ENCODE data around the gene NPPB.

Gene NPPB

GRCh38 chr1:11888206-11888876 lies 29.6 kb upstream of the NPPB start:
- H3K9me3 Mint-ChIP-seq: no peaks in the 10 kb centered on the region
- H3K4me3 Mint-ChIP-seq: no peak overlapping the region
- no peak overlapping the region for H3K27ac Mint-ChIP-seq
- no peaks in the 10 kb centered on the region for H3K4me1 Mint-ChIP-seq
- ATAC-seq: no peak
- H3K27me3 Mint-ChIP-seq: peaks cover 5% of the 10 kb centered on the region
- no peaks in the 10 kb centered on the region for H3K36me3 Mint-ChIP-seq

- H3K36me3 Mint-ChIP-seq: no peaks in the 10 kb centered on the region
- no peak overlapping the region for H3K4me3 Mint-ChIP-seq
- H3K9me3 Mint-ChIP-seq: no peaks in the 10 kb centered on the region
- no peak overlapping the region for H3K27ac Mint-ChIP-seq
- no peaks in the 10 kb centered on the region for H3K4me1 Mint-ChIP-seq
- H3K27me3 Mint-ChIP-seq: peaks cover 12% of the 10 kb centered on the region
- ATAC-seq: no peak
These were observed 28.9 kb upstream of the NPPB start for GRCh38 chr1:11887666-11888007.

GRCh38 chr1:11886986-11887665 lies 28.4 kb upstream of the NPPB start:
- no peaks in the 10 kb centered on the region for H3K9me3 Mint-ChIP-seq
- H3K36me3 Mint-ChIP-seq: no peaks in the 10 kb centered on the region
- no peak for ATAC-seq
- no peaks in the 10 kb centered on the region for H3K4me1 Mint-ChIP-seq
- no peak overlapping the region for H3K27ac Mint-ChIP-seq
- peaks cover 17% of the 10 kb centered on the region for H3K27me3 Mint-ChIP-seq
- H3K4me3 Mint-ChIP-seq: no peak overlapping the region

GRCh38 chr1:11885916-11886315 lies 27.2 kb upstream of the NPPB start:
- H3K27me3 Mint-ChIP-seq: peaks cover 28% of the 10 kb centered on the region

GRCh38 chr1:11882814-11883538 lies 24.2 kb upstream of the NPPB start:
- no peak for ATAC-seq
- H3K36me3 Mint-ChIP-seq: no peaks in the 10 kb centered on the region
- no peaks in the 10 kb centered on the region for H3K4me1 Mint-ChIP-seq
- no peak overlapping the region for H3K27ac Mint-ChIP-seq
- H3K4me3 Mint-ChIP-seq: no peak overlapping the region
- no peaks in the 10 kb centered on the region for H3K9me3 Mint-ChIP-seq
- H3K27me3 Mint-ChIP-seq: peaks cover 45% of the 10 kb centered on the region

More at GRCh38 chr1:11885916-11886315, 27.2 kb upstream of the NPPB start:
- Mint-ChIP-seq H3K4me1 (no peaks in the 10 kb centered on the region), H3K36me3 (no peaks in the 10 kb centered on the region), H3K27ac (no peak overlapping the region), H3K4me3 (no peak overlapping the region), H3K9me3 (no peaks in the 10 kb centered on the region)
- ATAC-seq: no peak

GRCh38 chr1:11881749-11882441 lies 23.1 kb upstream of the NPPB start:
- peaks cover 51% of the 10 kb centered on the region for H3K27me3 Mint-ChIP-seq
- no peak overlapping the region for H3K4me3 Mint-ChIP-seq
- no peak overlapping the region for H3K27ac Mint-ChIP-seq

GRCh38 chr1:11880911-11881748 lies 22.4 kb upstream of the NPPB start:
- Mint-ChIP-seq H3K36me3 (no peaks in the 10 kb centered on the region), H3K9me3 (no peaks in the 10 kb centered on the region), H3K4me3 (no peak overlapping the region), H3K4me1 (no peaks in the 10 kb centered on the region), H3K27me3 (peaks cover 58% of the 10 kb centered on the region), H3K27ac (no peak overlapping the region)
- ATAC-seq: no peak

More at GRCh38 chr1:11881749-11882441, 23.1 kb upstream of the NPPB start:
- no peaks in the 10 kb centered on the region for H3K9me3 Mint-ChIP-seq
- no peak for ATAC-seq
- H3K36me3 Mint-ChIP-seq: no peaks in the 10 kb centered on the region
- no peaks in the 10 kb centered on the region for H3K4me1 Mint-ChIP-seq

- peak; percentile 13 for ATAC-seq
- no peaks in the 10 kb centered on the region for H3K36me3 Mint-ChIP-seq
- no peaks in the 10 kb centered on the region for H3K9me3 Mint-ChIP-seq
- no peak overlapping the region for H3K4me3 Mint-ChIP-seq
- H3K27me3 Mint-ChIP-seq: peaks cover 68% of the 10 kb centered on the region
- no peaks in the 10 kb centered on the region for H3K4me1 Mint-ChIP-seq
- H3K27ac Mint-ChIP-seq: no peak overlapping the region
These were observed 21.4 kb upstream of the NPPB start for GRCh38 chr1:11880181-11880575.

GRCh38 chr1:11879311-11880180 lies 20.8 kb upstream of the NPPB start:
- Mint-ChIP-seq H3K4me3 (no peak overlapping the region), H3K9me3 (no peaks in the 10 kb centered on the region), H3K27me3 (peaks cover 72% of the 10 kb centered on the region), H3K36me3 (no peaks in the 10 kb centered on the region), H3K4me1 (no peaks in the 10 kb centered on the region), H3K27ac (no peak overlapping the region)
- peak; percentile 5 for ATAC-seq

- no peaks in the 10 kb centered on the region for H3K4me1 Mint-ChIP-seq
- H3K4me3 Mint-ChIP-seq: no peak overlapping the region
- no peaks in the 10 kb centered on the region for H3K9me3 Mint-ChIP-seq
- peaks cover 79% of the 10 kb centered on the region for H3K27me3 Mint-ChIP-seq
- H3K36me3 Mint-ChIP-seq: no peaks in the 10 kb centered on the region
- no peak overlapping the region for H3K27ac Mint-ChIP-seq
- ATAC-seq: no peak
These were observed 20.1 kb upstream of the NPPB start for GRCh38 chr1:11878891-11879190.

- H3K4me1 Mint-ChIP-seq: no peaks in the 10 kb centered on the region
- no peak overlapping the region for H3K27ac Mint-ChIP-seq
These were observed 19.5 kb upstream of the NPPB start for GRCh38 chr1:11878081-11878890.

GRCh38 chr1:11877074-11877473 lies 18.3 kb upstream of the NPPB start:
- no peak overlapping the region for H3K4me3 Mint-ChIP-seq
- H3K27me3 Mint-ChIP-seq: peaks cover 66% of the 10 kb centered on the region
- H3K27ac Mint-ChIP-seq: no peak overlapping the region
- no peaks in the 10 kb centered on the region for H3K4me1 Mint-ChIP-seq
- no peaks in the 10 kb centered on the region for H3K36me3 Mint-ChIP-seq
- no peaks in the 10 kb centered on the region for H3K9me3 Mint-ChIP-seq
- no peak for ATAC-seq

More at GRCh38 chr1:11878081-11878890, 19.5 kb upstream of the NPPB start:
- H3K4me3 Mint-ChIP-seq: no peak overlapping the region
- ATAC-seq: no peak
- H3K27me3 Mint-ChIP-seq: peaks cover 78% of the 10 kb centered on the region
- H3K36me3 Mint-ChIP-seq: no peaks in the 10 kb centered on the region
- H3K9me3 Mint-ChIP-seq: no peaks in the 10 kb centered on the region

GRCh38 chr1:11875094-11875493 lies 16.3 kb upstream of the NPPB start:
- Mint-ChIP-seq H3K9me3 (no peaks in the 10 kb centered on the region), H3K4me3 (no peak overlapping the region), H3K36me3 (no peaks in the 10 kb centered on the region), H3K27me3 (peaks cover 76% of the 10 kb centered on the region), H3K4me1 (no peaks in the 10 kb centered on the region), H3K27ac (no peak overlapping the region)
- ATAC-seq: no peak

Data from stimulated activated memory B cell treated with anti-CD40 and anti-IgM and Interleukin-4, amounts not matched to agents 10 μg/mL and 1 μg/mL and 100 μg/mL, for 72 hours (primary cell).